ENCODE data around the gene HOOK1. TPM values are rescaled to one million over a fixed set of nuclear protein-coding genes. Genes with fewer than 3 reads are reported as not detected.

Gene HOOK1
- 10 to 100 TPM; 12.4 to 17.9 TPM for total RNA-seq
- 10 to 100 TPM; 26.0 to 44.8 (median 33.0) TPM for polyA plus RNA-seq (ENCODE audit: insufficient read length in 6 of 6)
- long read RNA-seq, donor 1, full-length matches to known transcripts = 5 of 5 reads
- long read RNA-seq, donor 1, partial matches to known transcripts = 0 of 5 reads
- long read RNA-seq, donor 1, other reads (novel, unspliced or antisense) = 0 of 5 reads
- long read RNA-seq, donor 2, full-length matches to known transcripts = 3 of 3 reads
- long read RNA-seq, donor 2, partial matches to known transcripts = 0 of 3 reads
- long read RNA-seq, donor 2, other reads (novel, unspliced or antisense) = 0 of 3 reads
- long read RNA-seq, donor 3, full-length matches to known transcripts = 4 of 4 reads
- long read RNA-seq, donor 3, partial matches to known transcripts = 0 of 4 reads
- long read RNA-seq, donor 3, other reads (novel, unspliced or antisense) = 0 of 4 reads
- long read RNA-seq, donor 4, partial matches to known transcripts = 5 of 6 reads
- long read RNA-seq, donor 4, other reads (novel, unspliced or antisense) = 1 of 6 reads
- long read RNA-seq, donor 5, partial matches to known transcripts = 0 of 1 reads
- long read RNA-seq, donor 5, other reads (novel, unspliced or antisense) = 0 of 1 reads
- long read RNA-seq, donor 6, full-length matches to known transcripts = 2 of 2 reads
- long read RNA-seq, donor 6, partial matches to known transcripts = 0 of 2 reads
- long read RNA-seq, donor 6, other reads (novel, unspliced or antisense) = 0 of 2 reads
- long read RNA-seq, donor 7, full-length matches to known transcripts = 3 of 3 reads
- long read RNA-seq, donor 7, partial matches to known transcripts = 0 of 3 reads
- long read RNA-seq, donor 7, other reads (novel, unspliced or antisense) = 0 of 3 reads
- long read RNA-seq, donor 8 = 0 reads
- long read RNA-seq, donor 9 = 0 reads
- long read RNA-seq, donor 10, partial matches to known transcripts = 4 of 4 reads
- long read RNA-seq, donor 10, other reads (novel, unspliced or antisense) = 0 of 4 reads
- long read RNA-seq, donor 11 = 0 reads
- long read RNA-seq, donor 12, full-length matches to known transcripts = 2 of 2 reads
- long read RNA-seq, donor 12, partial matches to known transcripts = 0 of 2 reads
- long read RNA-seq, donor 12, other reads (novel, unspliced or antisense) = 0 of 2 reads

DNA sequence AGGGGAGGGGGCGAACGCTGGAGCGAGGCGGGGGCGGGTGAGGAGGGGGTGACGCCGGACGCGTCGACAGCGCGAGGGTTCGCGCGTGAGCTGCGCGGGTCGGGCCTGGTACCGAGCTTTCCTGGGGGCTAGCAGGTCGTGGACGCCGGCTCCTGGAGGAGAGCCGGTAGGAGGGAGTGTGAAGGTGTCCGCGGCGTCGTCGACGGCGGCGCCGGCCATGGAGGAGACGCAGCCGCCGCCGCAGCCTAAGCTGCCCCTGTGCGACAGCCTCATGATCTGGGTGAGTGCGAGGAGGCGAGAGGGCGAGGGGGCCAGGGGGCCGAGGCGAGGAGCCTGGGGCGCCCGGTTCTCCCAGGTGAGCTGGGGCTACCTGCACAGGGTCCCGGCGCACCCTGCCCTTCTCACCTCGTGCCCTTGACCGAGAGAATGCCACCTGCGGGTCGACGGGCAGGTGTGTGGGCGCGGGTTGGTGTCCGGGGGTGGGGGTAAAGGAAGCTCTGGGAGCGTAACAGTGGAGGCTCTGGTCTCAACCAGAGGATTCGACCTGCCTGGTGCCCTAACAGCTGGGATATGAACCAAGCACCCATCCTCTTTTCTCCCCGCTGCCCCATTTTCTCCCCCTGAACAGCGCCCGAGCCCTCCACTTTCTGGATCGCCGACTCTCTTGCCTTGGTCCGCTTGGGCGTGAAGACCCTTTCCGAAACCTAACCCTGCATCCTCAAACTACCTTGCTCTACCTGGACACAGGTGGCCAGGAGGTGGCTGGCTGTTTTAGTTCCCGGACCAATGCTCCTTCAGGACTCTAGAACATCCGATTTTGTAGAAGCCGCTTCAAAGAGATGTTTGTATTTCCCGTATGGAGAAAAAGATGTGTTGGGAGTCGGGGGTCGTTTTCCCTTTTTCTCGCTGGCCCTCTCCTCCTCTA lies at the start of gene HOOK1:
HOOK1 (plus strand) TSS at position 49 of the 925 bp plus-strand sequence; CDS start at position 218, 169 bp downstream.
- Histone ChIP-seq H3K4me1 (peaks cover 4 to 11% of the 10 kb centered on the region in 2 donors), H3K9me3 (no peaks in the 10 kb centered on the region), H3K27me3 (peaks cover 30 to 56% of the 10 kb centered on the region in 2 donors), H3K36me3 (no peaks in the 10 kb centered on the region), H3K4me3 (peak within 1 kb of the TSS; percentile 38 to 45), H3K27ac (peak within 1 kb of the TSS in 1 of 2 donors; percentile 67)
- intact Hi-C loops (cut with DNase I) = no loop called here
- ATAC-seq (peak; percentile 41), DNase-seq (peak in 2 of 4 donors; percentile 34 to 91)
- TF ChIP-seq, protein P1, sequence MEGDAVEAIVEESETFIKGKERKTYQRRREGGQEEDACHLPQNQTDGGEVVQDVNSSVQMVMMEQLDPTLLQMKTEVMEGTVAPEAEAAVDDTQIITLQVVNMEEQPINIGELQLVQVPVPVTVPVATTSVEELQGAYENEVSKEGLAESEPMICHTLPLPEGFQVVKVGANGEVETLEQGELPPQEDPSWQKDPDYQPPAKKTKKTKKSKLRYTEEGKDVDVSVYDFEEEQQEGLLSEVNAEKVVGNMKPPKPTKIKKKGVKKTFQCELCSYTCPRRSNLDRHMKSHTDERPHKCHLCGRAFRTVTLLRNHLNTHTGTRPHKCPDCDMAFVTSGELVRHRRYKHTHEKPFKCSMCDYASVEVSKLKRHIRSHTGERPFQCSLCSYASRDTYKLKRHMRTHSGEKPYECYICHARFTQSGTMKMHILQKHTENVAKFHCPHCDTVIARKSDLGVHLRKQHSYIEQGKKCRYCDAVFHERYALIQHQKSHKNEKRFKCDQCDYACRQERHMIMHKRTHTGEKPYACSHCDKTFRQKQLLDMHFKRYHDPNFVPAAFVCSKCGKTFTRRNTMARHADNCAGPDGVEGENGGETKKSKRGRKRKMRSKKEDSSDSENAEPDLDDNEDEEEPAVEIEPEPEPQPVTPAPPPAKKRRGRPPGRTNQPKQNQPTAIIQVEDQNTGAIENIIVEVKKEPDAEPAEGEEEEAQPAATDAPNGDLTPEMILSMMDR (IDR thresholded peaks at IDR 0.05) = no peak

DNA sequence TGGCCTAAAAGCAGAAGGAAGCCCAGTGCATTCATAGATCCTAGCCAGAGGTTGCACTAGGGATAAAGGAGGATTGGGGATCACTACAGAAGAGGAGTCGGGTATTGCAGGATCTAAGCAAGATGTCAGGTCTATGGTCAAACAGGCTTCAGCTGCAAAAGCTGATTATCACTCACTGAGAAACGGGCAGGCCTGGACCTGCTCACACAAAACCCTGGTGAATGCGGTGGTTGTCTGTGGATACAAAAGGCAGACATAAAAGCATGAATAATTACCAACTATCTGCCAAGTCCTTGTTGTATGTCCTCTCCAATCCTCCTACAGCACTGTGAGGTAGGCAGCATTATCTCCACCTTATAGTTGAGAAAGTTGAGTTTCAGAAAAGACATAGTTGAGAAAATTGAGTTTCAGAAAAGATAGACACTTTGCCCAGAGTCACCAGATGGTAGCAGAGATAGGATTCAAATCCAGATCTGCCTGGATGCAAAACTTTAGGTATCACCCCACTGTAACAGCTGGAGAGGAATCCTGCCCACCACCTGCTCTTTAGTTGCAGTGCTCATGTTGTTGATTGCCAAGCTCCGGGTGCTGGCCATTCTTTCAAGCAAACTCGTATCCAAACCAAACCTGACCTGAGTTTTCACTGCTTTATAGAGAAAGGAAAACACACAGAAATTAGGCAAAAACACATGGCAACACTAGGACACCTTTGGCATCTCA lies 49.6 kb upstream of the HOOK1 start:
- intact Hi-C loops (cut with DNase I) = no loop called here
- Histone ChIP-seq H3K4me1 (no peaks in the 10 kb centered on the region), H3K27me3 (no peaks in the 10 kb centered on the region), H3K27ac (no peak overlapping the region), H3K36me3 (no peaks in the 10 kb centered on the region), H3K4me3 (no peak overlapping the region), H3K9me3 (no peaks in the 10 kb centered on the region)
- ATAC-seq = no peak
- TF ChIP-seq, protein P1 (IDR thresholded peaks at IDR 0.05) = no peak
- DNase-seq = no peak

DNA sequence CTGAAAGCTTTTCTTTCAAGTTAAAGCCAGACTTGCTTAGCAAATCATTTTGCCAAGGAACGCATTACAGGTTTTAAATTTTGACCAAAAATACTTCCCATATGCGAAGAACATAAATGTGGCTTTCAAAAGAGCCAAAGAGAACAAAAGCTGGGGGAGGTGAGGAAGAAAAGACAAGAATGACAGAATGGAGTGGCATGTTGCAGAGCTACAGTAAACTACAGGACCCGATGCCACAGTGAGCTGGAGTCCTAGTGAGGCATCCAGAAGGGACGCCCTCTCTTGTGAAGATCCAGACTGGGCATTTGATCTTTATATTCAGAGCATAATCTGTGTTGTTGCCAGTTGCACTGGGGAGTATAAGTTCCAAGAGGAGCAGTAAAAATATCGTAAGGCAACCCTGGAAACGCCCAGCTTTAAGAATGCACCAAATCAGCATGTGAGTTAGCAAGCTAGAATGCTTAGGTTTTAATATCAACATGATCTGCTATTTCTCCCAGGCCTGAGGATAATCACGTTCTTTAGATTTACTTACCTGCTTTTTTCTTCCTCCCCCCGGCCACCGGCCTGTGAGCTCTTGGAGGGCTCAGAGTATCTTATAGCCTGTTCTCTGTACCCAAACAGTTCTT lies 48.4 kb upstream of the HOOK1 start:
- intact Hi-C loops (cut with DNase I) = no loop called here

More for the DNA sequence above, 48.4 kb upstream of the HOOK1 start:
- Histone ChIP-seq H3K36me3 (no peaks in the 10 kb centered on the region), H3K9me3 (no peaks in the 10 kb centered on the region), H3K27ac (no peak overlapping the region), H3K4me3 (no peak overlapping the region), H3K4me1 (no peaks in the 10 kb centered on the region), H3K27me3 (no peaks in the 10 kb centered on the region)
- TF ChIP-seq, protein P1 (IDR thresholded peaks at IDR 0.05) = no peak
- DNase-seq (no peak), ATAC-seq (no peak)

Measured in left lung (tissue), 14 donors.